ENCODE data around the gene RAB17. TPM values are rescaled to one million over a fixed set of nuclear protein-coding genes. Genes with fewer than 3 reads are reported as not detected.

RAB17 gene
- total RNA-seq, 4 donors from 2014 or later: 0.26 to 4.6 (median 4.0) TPM

Small RNA genes within 50 kb of the gene (small RNA-seq; reads per million reads assigned to genes)
- not detected for gene RNU6-1140P

Other genes with a start within 250 kb of the RAB17 start
- 1,000 to 10,000 TPM in 1 of 4 donors, 100 to 1,000 TPM in 3; 164 to 1,719 (median 447) TPM for gene COL6A3, start 176.6 kb downstream of the RAB17 start, total RNA-seq
- 10 to 100 TPM in 2 of 4 donors, 1 to 10 TPM in 2; 1.2 to 16.5 (median 8.9) TPM for gene MLPH, start 103.5 kb downstream of the RAB17 start, total RNA-seq
- gene PRLH, start 24.2 kb downstream of the RAB17 start, total RNA-seq: not detected
- 100 to 1,000 TPM in 2 of 4 donors, 10 to 100 TPM in 2; 62.8 to 199 (median 121) TPM for gene LRRFIP1, start 36.9 kb upstream of the RAB17 start, total RNA-seq
- gene RBM44, start 208.0 kb upstream of the RAB17 start, total RNA-seq: 1 to 10 TPM in 3 of 4 donors, under 1 TPM in 1; under 0.01 to 3.6 (median 1.8) TPM

Measured in uterus (tissue), 4 donors.